Right lobe of liver (tissue), 4 donors: ENCODE results near the gene CLEC16A.

Experiments
- POLR2A ChIP-seq: fragments of 450-650 bp; IDR thresholded peaks from one replicate; pipeline ENCODE4 v1.6.1; 2017; ENCODE audit warnings: antibody characterized with exemption, mild to moderate bottlenecking
- TF ChIP-seq, protein P1 (sequence below), 4 donors: fragments of 200-600 bp in 3 of 4; fragments of 450-650 bp in 1 of 4; IDR thresholded peaks; one replicate each; pipeline versions ENCODE4 v1.5.1 to v1.8.0; 2016 to 2022; ENCODE audit warnings: antibody characterized with exemption in 4 of 4, mild to moderate bottlenecking in 2 of 4
- donor health status: DM: no; HTN: no; CAD: no.
- donor health status: DM: no; HTN: no; CAD: no.
- donor health status: DM: no; HTN: yes; CAD: no.

DNA sequence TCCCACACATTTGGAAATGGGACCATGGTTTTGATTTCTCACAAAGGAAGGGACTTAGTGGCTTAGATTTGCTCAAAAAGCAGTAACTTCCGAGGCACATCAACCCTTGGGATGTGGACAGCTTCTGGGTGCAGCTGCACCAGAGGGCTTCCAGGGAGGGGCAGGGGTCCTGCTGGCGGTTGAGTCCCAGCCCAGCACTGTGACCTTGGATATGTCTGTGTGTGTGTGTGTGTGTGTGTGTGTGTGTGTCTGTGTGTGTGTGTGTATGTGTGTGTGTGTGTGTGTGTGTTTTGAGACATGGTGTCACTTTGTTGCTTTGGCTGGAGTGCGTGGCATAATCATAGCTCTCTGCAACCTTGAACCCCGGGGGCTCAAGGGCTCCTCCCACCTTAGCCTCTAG lies 130.8 kb downstream of the CLEC16A start:
- TF ChIP-seq, protein P1, sequence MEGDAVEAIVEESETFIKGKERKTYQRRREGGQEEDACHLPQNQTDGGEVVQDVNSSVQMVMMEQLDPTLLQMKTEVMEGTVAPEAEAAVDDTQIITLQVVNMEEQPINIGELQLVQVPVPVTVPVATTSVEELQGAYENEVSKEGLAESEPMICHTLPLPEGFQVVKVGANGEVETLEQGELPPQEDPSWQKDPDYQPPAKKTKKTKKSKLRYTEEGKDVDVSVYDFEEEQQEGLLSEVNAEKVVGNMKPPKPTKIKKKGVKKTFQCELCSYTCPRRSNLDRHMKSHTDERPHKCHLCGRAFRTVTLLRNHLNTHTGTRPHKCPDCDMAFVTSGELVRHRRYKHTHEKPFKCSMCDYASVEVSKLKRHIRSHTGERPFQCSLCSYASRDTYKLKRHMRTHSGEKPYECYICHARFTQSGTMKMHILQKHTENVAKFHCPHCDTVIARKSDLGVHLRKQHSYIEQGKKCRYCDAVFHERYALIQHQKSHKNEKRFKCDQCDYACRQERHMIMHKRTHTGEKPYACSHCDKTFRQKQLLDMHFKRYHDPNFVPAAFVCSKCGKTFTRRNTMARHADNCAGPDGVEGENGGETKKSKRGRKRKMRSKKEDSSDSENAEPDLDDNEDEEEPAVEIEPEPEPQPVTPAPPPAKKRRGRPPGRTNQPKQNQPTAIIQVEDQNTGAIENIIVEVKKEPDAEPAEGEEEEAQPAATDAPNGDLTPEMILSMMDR (IDR thresholded peaks at IDR 0.05) = no peak
- no peak for TF ChIP-seq POLR2A
